Suprapubic skin (tissue), 4 donors: ENCODE measurements around the gene OCIAD2.

Experiments used
- POLR2A ChIP-seq, 2 donors: fragments of 450-650 bp; IDR thresholded peaks; one replicate each; pipeline ENCODE4 v1.6.1; 2017; ENCODE audit warnings: antibody characterized with exemption in 2 of 2, mild to moderate bottlenecking in 2 of 2, moderate library complexity in 2 of 2
- POLR2AphosphoS5 ChIP-seq, 3 donors: sonication (generic); formaldehyde crosslinking; IDR thresholded peaks; one replicate each; pipeline ENCODE4 v1.6.1; 2017; ENCODE audit warnings: antibody characterized with exemption in 3 of 3
- TF ChIP-seq, protein P1 (sequence below), 2 donors: fragments of 200-600 bp in 1 of 2; fragments of 450-650 bp in 1 of 2; sonication (generic) in 1 of 2; IDR thresholded peaks; one replicate each; pipeline ENCODE4 v1.5.1; 2016 to 2019; ENCODE audit warnings: antibody characterized with exemption in 2 of 2, mild to moderate bottlenecking in 1 of 2, moderate library complexity in 1 of 2

- TF ChIP-seq, protein P1, sequence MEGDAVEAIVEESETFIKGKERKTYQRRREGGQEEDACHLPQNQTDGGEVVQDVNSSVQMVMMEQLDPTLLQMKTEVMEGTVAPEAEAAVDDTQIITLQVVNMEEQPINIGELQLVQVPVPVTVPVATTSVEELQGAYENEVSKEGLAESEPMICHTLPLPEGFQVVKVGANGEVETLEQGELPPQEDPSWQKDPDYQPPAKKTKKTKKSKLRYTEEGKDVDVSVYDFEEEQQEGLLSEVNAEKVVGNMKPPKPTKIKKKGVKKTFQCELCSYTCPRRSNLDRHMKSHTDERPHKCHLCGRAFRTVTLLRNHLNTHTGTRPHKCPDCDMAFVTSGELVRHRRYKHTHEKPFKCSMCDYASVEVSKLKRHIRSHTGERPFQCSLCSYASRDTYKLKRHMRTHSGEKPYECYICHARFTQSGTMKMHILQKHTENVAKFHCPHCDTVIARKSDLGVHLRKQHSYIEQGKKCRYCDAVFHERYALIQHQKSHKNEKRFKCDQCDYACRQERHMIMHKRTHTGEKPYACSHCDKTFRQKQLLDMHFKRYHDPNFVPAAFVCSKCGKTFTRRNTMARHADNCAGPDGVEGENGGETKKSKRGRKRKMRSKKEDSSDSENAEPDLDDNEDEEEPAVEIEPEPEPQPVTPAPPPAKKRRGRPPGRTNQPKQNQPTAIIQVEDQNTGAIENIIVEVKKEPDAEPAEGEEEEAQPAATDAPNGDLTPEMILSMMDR (IDR thresholded peaks at IDR 0.05), result no peak
- no peak for TF ChIP-seq POLR2A (IDR thresholded peaks at IDR 0.05)
- TF ChIP-seq POLR2AphosphoS5 (IDR thresholded peaks at IDR 0.05), result no peak
Measured at GRCh38 chr4:48909697-48910096, 3.1 kb upstream of the OCIAD2 start.
